ENCODE results near the gene MERTK.
"Not testable (repeated sequence)": the region's sequence is repeated elsewhere in the genome, so short reads cannot be mapped to it uniquely, and the experiment has no call there.

Gene MERTK

DNA sequence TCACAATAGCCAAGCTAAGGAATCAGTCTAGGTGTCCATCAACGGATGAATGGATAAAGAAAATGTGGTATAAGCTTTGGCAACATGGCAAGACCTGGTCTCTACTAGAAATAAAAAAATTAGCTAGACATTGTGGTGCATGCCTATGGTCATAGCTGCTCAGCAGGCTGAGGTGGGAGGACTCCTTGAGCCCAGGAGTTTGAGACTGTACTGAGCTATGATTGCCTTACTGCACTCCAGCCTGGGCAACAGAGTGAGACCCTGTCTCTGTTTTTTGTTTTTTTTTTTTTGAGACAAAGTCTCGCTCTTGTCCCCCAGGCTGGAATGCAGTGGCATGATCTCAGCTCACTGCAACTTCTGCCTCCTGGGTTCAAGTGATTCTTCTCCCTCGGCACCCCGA is 11.6 kb downstream of the MERTK start:
- not testable (repeated sequence) for DNase-seq (ENCODE audit: low read depth in 2 of 2)

DNA sequence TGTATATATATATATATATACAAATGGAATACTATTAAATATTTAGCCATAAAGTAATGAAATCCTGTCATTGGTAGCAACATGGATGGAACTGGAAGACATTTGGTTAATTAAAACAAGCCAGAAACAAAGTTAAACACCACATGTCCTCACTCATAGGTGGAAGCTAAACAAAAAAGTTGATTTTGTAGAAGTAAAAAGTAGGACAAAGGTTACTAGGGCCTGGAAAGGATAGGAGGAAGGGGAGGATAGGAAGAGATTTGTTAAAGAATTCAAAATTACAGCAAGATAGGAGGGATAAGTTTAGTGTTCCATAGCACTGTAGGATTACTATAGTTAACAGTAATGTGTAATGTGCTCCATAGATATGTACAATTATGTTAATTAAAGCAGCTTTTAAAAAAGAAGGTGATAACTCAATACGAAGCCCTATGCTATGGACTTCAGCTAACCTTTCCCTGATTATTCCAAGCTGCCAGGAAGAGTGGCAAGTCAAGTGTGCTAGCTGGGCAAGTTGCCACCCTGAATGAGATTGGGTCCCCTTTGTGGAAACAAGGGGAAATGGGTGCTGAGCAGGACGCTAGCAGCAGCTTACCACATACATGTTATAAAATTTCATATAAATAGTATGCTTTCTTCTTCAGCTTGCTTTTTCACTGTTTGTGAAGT is 12.3 kb downstream of the MERTK start:
- DNase-seq (ENCODE audit: low read depth in 2 of 2): no peak

DNA sequence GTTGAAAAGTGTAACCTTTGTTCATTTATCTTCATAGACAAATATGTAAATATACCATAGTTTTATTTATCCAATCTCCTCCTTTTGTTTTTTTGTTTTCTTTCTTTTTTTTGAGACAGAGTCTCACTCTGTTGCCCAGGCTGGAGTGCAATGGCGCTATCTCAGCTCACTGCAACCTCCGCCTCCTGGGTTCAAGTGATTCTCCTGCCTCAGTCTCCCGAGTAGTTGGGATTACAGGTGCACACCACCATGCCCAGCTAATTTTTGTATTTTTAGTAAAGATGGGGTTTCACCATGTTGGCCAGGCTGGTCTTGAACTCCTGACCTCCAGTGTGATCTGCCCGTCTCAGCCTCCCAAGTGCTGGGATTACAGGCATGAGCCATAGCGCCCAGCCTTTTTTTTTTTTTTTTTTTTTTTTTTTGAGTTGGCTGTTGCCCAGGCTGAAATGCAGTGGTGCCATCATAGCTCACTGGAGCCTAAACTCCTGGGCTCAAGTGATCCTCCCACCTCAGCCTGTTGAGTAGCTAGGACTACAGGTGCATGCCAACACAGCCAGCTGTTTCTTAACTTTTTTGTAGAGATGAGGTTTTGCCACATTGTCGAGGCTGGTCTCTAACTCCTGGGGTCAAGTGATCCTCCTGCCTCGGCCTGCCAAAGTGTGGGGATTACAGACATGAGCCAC is 13.0 kb downstream of the MERTK start:
- not testable (repeated sequence) for DNase-seq (ENCODE audit: low read depth in 2 of 2)

DNA sequence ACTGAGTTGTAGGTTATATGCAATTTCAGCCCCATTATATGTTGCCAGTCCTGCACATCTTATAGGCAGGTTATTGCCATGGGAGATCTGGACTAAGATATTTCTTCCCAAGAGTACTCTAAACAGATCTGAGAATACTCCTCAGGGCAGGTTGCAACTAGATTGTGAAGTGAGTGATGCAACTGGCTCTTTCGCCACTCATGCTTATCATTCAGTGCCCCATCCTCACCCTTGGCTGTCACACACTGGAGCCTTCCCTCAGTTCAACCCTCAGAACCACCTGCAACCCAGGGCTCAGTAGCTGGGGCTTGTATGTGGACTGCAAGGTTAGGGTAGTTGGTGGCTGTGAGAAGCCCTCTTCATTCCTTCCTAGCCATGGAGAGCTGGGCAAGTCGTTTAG is 14.1 kb downstream of the MERTK start:
- no peak for DNase-seq (ENCODE audit: low read depth in 2 of 2)

DNA sequence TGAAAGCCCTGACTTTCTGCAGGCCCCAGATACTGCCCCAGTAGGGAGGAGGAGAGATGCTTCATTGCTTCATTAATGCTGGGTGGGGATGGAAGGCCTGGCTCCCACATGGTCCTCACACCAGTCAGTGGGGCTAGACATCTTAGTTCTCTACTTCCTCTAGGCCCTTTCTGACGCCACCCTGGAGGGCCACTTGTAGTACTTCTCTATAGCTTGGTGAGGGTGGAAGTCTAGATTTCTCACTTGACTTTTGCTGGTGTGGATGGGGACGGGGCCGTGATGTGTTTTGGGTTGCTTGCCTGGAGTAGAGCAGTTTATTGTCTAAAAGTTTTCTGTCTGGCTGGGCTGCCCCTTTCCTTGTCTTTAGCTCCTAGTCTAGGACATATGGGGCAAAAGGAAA is 18.7 kb downstream of the MERTK start:
- DNase-seq (ENCODE audit: low read depth in 2 of 2): no peak

DNA sequence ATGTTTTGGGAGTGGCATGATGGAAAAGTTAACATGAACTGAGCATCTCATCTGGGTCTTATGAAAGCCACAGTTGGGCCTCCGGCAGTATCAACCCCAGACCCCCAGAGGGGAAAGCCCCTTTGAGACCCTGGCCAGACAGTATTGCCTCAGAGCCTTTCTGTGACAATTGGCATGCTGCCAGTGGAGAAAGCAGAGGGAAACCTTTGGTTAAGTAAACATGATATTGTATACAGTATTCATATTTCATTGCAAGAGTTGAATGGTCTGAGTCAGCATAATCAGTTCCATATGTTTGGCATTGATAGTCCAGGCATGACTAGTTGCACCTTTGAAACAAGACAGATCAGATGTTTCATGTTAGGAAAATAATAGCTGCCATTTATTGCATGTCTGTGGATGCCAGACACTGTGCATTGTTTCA is 20.0 kb downstream of the MERTK start:
- DNase-seq (ENCODE audit: low read depth in 2 of 2): no peak

DNA sequence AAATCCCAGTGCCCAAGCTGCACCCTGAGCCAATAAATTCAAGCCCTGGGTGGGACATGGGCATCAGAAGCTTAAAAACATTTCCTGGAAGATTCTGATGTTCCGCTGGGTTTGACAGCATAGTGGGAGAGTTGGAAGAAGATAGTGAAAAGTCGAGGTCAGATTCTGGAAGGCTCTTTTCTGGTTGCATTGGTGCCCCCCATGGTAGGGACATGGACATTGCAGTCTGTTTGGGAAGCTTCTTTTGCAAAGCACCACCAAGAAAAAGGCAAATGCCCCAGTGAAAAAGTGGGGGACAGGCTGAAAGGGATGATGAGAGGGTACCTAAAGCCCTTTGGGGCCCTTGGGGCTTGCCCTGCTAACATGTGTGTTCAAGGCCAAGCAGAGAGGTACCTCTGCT is 21.0 kb downstream of the MERTK start:
- no peak for DNase-seq (ENCODE audit: low read depth in 2 of 2)

DNA sequence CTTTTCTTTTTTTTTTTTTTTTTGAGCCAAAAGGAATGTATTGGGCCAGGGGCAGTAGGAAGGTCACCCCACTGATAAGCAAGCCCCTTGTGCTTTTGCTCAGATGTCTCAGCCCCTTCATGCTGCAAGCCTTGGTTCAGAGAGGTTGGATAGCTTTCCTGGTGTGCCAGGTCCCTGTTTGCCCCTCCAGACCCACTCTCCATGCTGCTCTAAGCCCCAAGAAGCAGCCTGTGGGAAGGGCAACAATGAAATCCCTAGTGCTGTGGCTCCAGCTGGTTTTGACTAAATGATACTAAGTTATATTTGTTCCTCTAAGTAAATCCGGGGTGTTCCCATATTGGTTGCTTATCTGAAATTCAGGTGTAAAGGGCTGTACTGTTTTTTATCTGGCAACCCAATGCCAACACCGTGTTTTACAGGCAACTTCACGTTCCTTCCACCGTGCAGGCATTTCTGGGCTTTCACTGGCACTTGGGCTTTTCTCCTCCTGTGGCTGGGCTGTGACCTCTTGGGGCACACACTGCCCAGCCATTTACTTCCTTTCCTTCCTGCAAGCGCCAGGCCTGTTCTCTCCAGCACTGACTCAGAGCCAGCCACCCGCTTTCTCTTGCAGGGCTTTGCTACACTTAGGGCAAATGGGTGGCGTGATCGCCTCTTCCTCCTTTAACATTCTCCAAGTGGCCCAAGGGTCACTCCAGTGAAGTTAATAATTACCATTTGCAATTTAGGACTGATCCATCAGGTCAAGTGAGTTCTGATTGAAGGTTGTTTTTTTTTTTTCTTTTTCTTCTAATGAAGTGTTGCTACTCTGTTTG is 21.6 kb downstream of the MERTK start:
- DNase-seq (ENCODE audit: low read depth in 2 of 2): no peak

DNA sequence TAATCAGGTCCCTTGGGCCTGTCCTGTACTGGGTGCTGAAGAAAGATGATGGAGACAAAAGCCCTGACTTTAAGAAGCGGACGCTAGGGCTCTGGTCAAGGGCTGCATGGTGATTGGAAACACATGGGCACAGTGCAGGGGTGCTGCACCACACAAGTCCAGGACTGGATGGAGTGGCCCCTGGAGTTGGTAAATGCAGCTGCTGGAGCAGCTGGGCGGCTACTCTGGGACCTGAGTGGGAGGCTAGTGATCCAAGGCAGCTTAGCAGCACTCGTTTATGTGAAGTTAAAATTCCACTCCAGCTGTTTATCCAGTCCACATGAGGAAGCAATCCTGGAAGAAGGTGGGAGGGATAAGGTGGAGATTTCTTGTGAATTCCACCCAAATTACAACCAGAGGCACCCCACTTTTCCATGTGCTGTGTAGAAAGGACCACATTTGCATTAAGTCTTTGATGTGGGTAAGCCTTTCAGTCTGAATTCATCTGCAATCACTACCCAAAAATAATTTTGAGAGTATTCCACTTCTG is 24.9 kb downstream of the MERTK start:
- no peak for DNase-seq (ENCODE audit: low read depth in 2 of 2)

DNA sequence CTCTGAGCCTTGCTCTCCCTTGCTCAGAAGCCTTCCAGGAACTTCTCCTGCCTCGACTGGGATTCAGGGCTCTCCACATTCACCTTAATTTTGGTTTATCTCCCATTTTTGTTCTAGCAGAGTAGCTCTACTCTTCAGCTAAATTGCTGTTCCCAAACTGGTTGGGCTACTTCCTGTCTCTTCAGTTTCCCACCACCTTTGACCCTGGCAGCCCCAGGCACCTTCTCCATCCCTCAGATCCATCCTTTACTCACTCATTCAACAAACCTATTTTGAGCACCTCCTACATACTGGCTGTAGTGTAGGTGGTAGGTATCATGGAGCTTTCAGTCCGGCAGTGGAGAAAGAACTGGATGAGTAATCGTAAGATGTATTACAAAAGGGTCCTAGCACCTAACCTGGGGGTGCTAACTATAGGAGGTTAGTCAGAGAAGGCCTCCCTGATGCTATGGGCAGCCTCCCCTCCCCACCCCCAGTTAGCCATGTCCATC is 26.3 kb downstream of the MERTK start:
- no peak for DNase-seq (ENCODE audit: low read depth in 2 of 2)

DNA sequence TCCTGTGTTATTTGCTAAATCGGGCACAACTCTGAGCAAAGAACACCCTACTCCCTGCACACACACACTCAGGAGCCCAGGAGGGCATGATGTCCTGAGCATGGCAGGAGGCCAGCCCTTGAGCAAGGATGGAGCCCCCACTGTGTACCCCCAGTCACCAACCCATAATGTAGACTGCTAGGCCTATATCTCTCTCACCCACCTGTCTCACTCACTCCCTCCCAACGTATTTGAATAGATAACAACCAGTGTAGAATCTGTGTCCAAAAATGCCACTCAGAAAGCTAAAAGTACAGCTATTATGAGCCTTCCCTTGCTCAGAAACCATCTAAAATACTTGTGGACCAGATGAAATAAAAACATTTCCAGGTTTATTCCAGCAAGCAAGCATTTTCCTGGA is 29.3 kb downstream of the MERTK start:
- no peak for DNase-seq (ENCODE audit: low read depth in 2 of 2)

DNA sequence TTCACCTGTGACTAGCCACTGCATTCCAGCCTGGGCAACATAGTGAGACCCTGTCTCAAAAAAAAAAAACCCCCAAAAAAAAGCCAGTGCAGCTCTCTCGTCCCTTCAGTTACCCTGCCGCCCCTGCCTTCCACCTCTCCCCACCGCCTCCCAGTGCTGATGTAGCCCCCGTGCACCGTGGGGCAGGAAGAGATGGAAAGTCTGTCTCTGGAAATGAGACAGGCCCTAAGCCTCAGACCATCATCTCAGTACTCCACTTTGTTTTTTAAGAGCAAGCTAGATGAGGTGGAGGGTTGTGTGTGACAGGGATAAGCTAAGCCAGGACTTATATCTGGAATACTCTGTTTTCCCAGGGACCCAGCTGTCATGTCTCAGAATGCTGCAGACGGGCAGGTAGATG is 32.0 kb downstream of the MERTK start:
- no peak for DNase-seq (ENCODE audit: low read depth in 2 of 2)

DNA sequence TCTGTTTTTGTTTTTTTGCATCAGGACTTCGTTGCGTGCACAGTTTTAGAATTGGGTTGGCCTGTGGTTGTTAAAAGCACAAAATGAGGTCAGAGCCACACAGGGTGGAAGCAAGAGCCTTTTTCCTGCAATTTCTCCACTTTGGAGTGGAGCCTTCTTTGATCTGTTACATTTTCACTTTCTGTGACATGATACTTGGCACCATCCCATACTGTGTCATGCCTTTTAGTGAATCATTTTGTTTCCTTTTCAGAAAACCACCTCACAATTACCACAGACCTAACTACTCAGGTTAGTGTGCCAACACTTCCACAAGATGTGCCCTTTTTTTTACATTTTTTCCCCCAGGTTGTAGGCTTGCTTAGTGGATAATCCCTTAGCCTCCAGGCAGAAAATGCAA is 32.5 kb downstream of the MERTK start:
- DNase-seq (ENCODE audit: low read depth in 2 of 2): no peak

DNA sequence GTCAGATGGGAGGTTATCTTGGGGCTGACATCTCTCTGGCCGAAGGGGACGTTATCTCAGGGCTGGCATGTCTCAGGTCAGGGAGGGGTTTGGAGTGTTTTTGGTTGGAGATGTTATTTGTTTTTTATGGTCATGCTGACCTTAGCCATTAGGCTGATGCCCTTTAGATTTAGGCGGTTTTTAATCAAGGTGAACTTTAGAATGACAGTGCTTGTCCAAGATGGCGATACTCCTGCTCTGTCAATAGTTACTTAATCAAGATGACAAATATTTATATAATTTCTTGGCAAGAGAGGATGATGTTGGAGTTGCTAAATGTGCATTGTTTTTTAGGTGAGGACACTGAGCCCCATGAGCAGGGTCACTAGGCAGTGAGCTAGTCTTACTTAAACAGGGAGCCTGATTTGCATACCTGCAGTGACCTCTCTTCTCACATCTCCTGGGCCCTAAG is 34.5 kb downstream of the MERTK start:
- no peak for DNase-seq (ENCODE audit: low read depth in 2 of 2)

DNA sequence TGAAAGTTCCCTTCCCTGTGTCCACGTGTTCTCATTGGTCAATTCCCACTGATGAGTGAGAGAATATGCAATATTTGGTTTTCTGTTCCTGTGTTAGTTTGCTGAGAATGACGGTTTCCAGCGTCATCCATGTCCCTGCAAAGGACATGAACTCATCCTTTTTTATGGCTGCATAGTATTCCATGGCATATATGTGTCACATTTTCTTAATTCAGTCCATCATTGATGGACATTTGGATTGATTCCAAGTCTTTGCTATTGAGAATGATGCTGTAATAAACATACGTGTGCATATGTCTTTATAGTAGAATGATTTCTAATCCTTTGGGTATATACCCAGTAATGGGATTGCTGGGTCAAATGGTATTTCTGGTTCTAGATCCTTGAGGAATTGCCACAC is 35.5 kb downstream of the MERTK start:
- DNase-seq (ENCODE audit: low read depth in 2 of 2): not testable (repeated sequence)

DNA sequence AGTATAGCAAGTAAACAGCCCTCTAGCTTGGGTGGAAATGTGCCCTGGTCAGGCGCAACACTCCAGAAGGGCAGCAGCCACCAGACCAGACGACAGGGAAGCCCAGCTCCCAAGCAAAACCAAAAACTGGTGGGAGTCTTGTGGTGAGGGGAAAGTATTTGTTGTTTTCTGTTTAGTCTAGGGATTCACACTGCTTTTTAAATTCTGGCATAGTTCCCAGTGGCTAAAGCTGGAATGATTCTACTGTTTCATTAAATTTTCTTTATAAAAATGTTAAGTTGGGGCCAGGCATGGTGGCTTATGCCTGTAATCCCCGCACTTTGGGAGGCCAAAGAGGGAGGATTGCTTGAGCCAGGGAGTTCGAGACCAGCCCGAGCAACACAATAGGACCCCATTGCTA is 38.5 kb downstream of the MERTK start:
- DNase-seq (ENCODE audit: low read depth in 2 of 2): no peak

DNA sequence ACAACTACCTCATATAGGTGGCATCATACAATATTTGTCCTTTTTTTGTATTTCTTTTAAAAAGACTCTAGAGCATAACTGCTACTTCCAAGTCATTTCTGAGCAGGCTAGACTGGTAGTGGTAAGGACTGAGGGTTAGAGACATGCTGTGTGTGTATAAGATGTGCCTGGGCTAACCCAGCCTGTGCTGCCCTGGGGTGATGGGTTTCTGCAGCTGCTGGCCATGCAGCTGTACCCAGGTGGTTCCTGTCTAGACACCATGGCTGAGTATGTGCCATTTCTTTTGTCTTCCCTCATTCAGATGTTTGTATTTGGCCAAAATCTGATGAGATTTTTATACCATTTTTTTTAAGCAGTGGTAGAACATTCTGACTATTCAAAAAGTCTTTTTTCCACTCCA is 40.0 kb downstream of the MERTK start:
- no peak for DNase-seq (ENCODE audit: low read depth in 2 of 2)

DNA sequence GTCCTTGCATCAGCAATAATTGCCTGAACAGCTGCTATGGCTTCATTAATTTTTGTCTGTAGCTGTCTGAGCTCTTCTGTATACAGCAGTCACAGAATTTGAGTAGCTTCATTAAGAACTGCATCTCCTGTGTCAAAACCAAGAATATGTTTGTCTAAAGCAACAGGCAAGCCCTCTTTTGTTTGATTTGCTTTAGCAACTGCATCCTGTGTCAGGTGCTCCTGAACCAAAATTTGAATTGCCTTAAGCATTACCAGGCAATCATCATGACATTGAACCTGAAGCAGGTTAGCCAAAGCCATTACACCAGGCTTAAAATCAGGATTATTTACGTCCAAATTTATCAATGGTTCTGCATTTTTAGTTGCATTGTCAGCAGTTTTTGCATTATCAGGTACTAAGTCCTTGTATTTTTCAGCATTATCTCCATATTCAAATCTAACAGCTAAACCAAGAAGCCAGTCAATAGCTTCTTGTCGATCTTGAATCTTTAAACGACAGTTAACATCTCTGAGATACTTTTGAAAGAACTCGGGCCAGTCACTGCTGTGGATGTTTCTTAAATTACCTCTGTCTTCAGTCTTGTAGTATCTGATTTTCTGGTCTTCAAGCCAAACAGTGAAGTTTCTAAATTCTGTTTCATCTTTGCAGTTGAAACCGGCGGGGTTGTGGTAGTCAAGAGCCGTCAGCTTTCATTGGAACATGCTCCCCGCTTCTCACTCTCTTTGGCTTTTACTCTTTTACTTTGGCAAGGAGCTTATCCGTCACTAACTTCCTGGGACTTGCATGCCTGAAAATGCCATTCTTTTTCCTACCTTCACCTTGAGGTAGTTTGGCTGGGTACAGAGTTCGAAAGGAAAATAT is 42.2 kb downstream of the MERTK start:
- DNase-seq (ENCODE audit: low read depth in 2 of 2): no peak

DNA sequence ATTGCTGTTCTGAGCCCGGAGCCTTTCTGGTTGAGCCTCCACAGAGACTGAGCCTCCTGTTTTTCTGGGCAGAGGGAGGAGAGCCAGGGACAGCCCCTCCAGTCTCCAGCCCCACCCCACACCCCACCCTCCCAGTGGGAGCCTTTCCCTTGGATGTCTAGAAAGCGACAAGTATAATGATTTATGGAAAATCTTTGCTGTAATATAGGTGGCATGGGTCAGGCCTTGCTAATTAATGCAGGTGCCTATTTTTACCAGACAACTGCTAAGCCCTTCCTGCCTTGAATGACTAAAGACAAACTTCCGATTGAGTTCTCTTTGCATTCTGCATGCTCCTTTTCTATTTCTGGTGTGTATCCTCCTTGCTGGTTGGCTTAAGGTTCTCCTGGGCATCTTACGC is 43.1 kb downstream of the MERTK start:
- DNase-seq (ENCODE audit: low read depth in 2 of 2): no peak

DNA sequence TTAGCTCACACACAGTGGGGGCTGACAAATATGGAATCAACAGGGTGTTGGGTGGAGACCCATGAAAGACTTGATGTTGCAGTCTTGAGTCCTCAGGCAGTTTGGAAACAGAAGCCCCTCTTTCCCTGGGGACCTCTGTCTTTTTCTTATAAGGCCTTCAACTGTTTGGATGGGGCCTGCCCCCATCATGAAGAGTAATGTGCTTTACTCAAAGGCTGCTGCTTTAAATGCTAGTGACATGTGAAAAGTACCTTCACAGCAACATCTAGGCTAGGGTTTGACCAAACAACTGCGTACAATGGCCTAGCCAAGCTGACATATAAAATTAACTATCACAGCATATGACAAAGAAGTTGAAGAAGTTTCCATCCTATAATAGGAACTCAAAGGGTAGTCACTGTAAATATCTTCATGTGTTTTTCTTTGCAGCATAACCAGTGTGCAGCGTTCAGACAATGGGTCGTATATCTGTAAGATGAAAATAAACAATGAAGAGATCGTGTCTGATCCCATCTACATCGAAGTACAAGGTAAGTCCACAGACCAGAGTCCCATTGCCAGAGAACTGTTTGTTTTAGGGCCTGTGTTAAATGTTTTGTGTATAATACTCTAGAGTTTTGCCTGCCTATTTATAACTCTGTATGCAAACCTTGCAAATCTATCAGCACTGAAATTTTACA is 46.3 kb downstream of the MERTK start:
- DNase-seq (ENCODE audit: low read depth in 2 of 2): no peak
